Panc1 (cell line): Measurements from ENCODE around the gene HAT1. TPM values are rescaled to one million over a fixed set of nuclear protein-coding genes. Genes with fewer than 3 reads are reported as not detected.

Source experiments
- ATAC-seq: fragments of 200-7000 bp; cut with Tn5 transposase; 2 replicates; pipeline ENCODE4 v1.9.1; 2020; ENCODE audit warnings: mild to moderate bottlenecking, moderate library complexity
- BruUV-seq: library from RNA; stranded (reverse); fragments of 400-500 nt; replicated peaks from 2 replicates; lab custom pipeline; 2021; lab: Mats Ljungman, UMichigan
- CTCF ChIA-PET: fragments of 300-600 bp; sonication (Branson Sonifier 250); formaldehyde crosslinking; loops from one replicate; lab custom pipeline; 2022; ENCODE audit warnings: antibody characterized with exemption; lab: Charles Lee
- POLR2A ChIA-PET: fragments of 300-600 bp; sonication (Branson Sonifier 250); formaldehyde crosslinking; loops from one replicate; lab custom pipeline; 2022; ENCODE audit warnings: antibody characterized with exemption; lab: Charles Lee
- DNase-seq: peaks from one replicate; pipeline ENCODE4 v3.0.0-alpha.2; 2010; ENCODE audit warnings: low read depth, low spot score
- H3K27ac ChIP-seq: 2 replicates; pipeline ENCODE4 v1.5.1; 2011; ENCODE audit warnings: mild to moderate bottlenecking, low read length, inconsistent platforms
- H3K27me3 ChIP-seq: fragments of 200-500 bp; sonication (Bioruptor generic); 2 replicates; pipeline ENCODE4 v1.6.0; 2014; ENCODE audit warnings: low read length, inconsistent platforms; ENCODE audit not compliant: control insufficient read depth, insufficient read depth
- H3K36me3 ChIP-seq: fragments of 200-500 bp; sonication (Bioruptor generic); 2 replicates; pipeline ENCODE4 v1.5.1; 2014; ENCODE audit warnings: inconsistent platforms, mild to moderate bottlenecking, low read length, moderate library complexity; ENCODE audit not compliant: control insufficient read depth, insufficient read depth
- H3K4me1 ChIP-seq: 2 replicates; pipeline ENCODE4 v1.5.1; 2011; ENCODE audit warnings: inconsistent platforms, mild to moderate bottlenecking, low read length, moderate library complexity; ENCODE audit not compliant: control insufficient read depth, insufficient read depth
- H3K4me3 ChIP-seq, 2 experiments: 2 replicates each; pipeline ENCODE4 v1.5.1; 2011 to 2012; ENCODE audit warnings: low read depth in 2 of 2, low read length in 2 of 2, mild to moderate bottlenecking in 2 of 2, inconsistent platforms in 1 of 2, moderate library complexity in 1 of 2
- H3K9me3 ChIP-seq: fragments of 200-500 bp; sonication (Bioruptor generic); 2 replicates; pipeline ENCODE4 v1.5.1; 2014; ENCODE audit warnings: low read depth, mild to moderate bottlenecking, inconsistent platforms, low read length, moderate library complexity; ENCODE audit not compliant: control insufficient read depth, insufficient read depth
- POLR2AphosphoS5 ChIP-seq: IDR thresholded peaks from 2 replicates; pipeline ENCODE4 v1.6.1; 2012; ENCODE audit warnings: mild to moderate bottlenecking, low read depth, low read length, moderate library complexity
- SIN3A ChIP-seq: IDR thresholded peaks from 2 replicates; pipeline ENCODE4 v1.6.1; 2012; ENCODE audit warnings: low read depth, mild to moderate bottlenecking, low read length, moderate library complexity, borderline replicate concordance; ENCODE audit not compliant: insufficient read depth
- in situ Hi-C: cut with HindIII; loops from 2 replicates; pipeline ENCODE4 v1.10.0; 2016; ENCODE audit warnings: low sequenced_read_pairs, low pct_unique_long_range_greater_than_20kb
- intact Hi-C: fragments of 100-400 bp; cut with micrococcal nuclease; formaldehyde crosslinking; loops from one replicate; pipeline ENCODE4 v1.10.0; 2022; ENCODE audit not compliant: unreplicated experiment
- total RNA-seq: library from RNA; stranded (reverse); gene quantifications from one replicate; pipeline ENCODE4 v1.2.1, GENCODE V29; 2021; ENCODE audit not compliant: unreplicated experiment

Gene HAT1
- total RNA-seq, 1 experiment from 2014 or later = 74.7 TPM

DNA sequence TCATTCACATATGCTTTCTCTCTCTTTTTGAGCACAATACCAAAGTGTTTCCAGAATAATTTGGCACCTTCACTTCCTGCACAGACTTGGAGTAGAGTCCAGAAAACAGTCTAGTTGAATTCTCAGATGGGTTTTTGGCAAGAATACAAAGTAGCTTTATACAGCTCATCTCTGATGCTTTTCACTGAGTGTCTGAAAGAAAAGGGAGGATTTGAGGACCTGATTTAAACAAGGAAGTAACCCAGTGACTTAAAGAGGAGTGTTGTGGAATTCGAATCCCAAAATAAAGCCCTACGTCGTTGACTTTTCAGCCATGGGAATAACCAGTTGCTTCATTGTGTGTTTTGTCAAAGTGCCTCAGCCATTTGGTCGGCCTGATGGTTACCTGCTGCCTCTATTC is 109.3 kb downstream of the HAT1 start:
- Histone ChIP-seq H3K27me3 (no peaks in the 10 kb centered on the region), H3K9me3 (no peaks in the 10 kb centered on the region), H3K36me3 (no peaks in the 10 kb centered on the region), H3K27ac (no peak overlapping the region), H3K4me1 (no peaks in the 10 kb centered on the region), H3K4me3 (no peak overlapping the region)
- POLR2A ChIA-PET = no interaction called here
- intact Hi-C loops (no loop called here), in situ Hi-C loops (no loop called here)
- DNase-seq = no peak
- ATAC-seq = no peak
- BruUV-seq = no TSS peak
- no peak for TF ChIP-seq POLR2AphosphoS5
- no peak for TF ChIP-seq SIN3A
- CTCF ChIA-PET = no interaction called here

Other genes with a start within 250 kb of the HAT1 start
- 72.8 TPM for gene DYNC1I2, start 235.0 kb upstream of the HAT1 start, total RNA-seq
- 17.8 TPM for gene SLC25A12, start 28.2 kb upstream of the HAT1 start, total RNA-seq
- gene METAP1D, start 77.5 kb downstream of the HAT1 start, total RNA-seq = 8.6 TPM
- 3.5 TPM for gene DLX1, start 163.0 kb downstream of the HAT1 start, total RNA-seq
- 4.4 TPM for gene DLX2, start 180.4 kb downstream of the HAT1 start, total RNA-seq